NCI-H1092 treated with DMSO at 0.1 percent for 48 hours (cell line): Measurements from ENCODE around the gene TNN.
A peak's percentile ranks its signal among the peaks of the same experiment; 100 is the strongest.

Experiments
- DNase-seq: peaks from one replicate; lab custom pipeline; 2025; lab: John Stamatoyannopoulos, UW

The TNN gene

GRCh38 chr1:175116210-175116798, 48.7 kb downstream of the TNN start:
- no peak for DNase-seq

GRCh38 chr1:175116903-175117302, 49.3 kb downstream of the TNN start:
- DNase-seq = no peak

GRCh38 chr1:175118375-175119367, 51.0 kb downstream of the TNN start:
- DNase-seq = no peak

GRCh38 chr1:175120511-175120910, 52.9 kb downstream of the TNN start:
- no peak for DNase-seq

- no peak for DNase-seq
These were observed 57.2 kb downstream of the TNN start for GRCh38 chr1:175124861-175125260.

- DNase-seq = no peak
These were observed 58.7 kb downstream of the TNN start for GRCh38 chr1:175126347-175126746.

GRCh38 chr1:175127565-175127964, 59.9 kb downstream of the TNN start:
- DNase-seq = no peak

- DNase-seq = no peak
These were observed 60.9 kb downstream of the TNN start for GRCh38 chr1:175128523-175128922.

- no peak for DNase-seq
These were observed 61.5 kb downstream of the TNN start for GRCh38 chr1:175129182-175129581.

- DNase-seq = no peak
These were observed 62.0 kb downstream of the TNN start for GRCh38 chr1:175129644-175129996.

GRCh38 chr1:175129997-175130648, 62.5 kb downstream of the TNN start:
- DNase-seq = no peak

GRCh38 chr1:175130649-175131045, 63.0 kb downstream of the TNN start:
- DNase-seq = no peak

- DNase-seq = no peak
These were observed 63.5 kb downstream of the TNN start for GRCh38 chr1:175131095-175131494.

- no peak for DNase-seq
These were observed 64.8 kb downstream of the TNN start for GRCh38 chr1:175132436-175132835.

- DNase-seq = no peak
These were observed 66.2 kb downstream of the TNN start for GRCh38 chr1:175133673-175134435.

GRCh38 chr1:175134500-175134899, 66.9 kb downstream of the TNN start:
- no peak for DNase-seq

- no peak for DNase-seq
These were observed 68.6 kb downstream of the TNN start for GRCh38 chr1:175136246-175136645.

GRCh38 chr1:175137369-175137768, 69.7 kb downstream of the TNN start:
- no peak for DNase-seq

- no peak for DNase-seq
These were observed 70.9 kb downstream of the TNN start for GRCh38 chr1:175138579-175138978.

GRCh38 chr1:175145899-175146528, 78.4 kb downstream of the TNN start:
- no peak for DNase-seq

- peak; percentile 78 for DNase-seq
These were observed 79.0 kb downstream of the TNN start for GRCh38 chr1:175146529-175147213.
